HG03354 (cell line): Measurements from ENCODE around the gene CHKA.

Experiments used
- ATAC-seq: cut with Tn5 transposase; IDR thresholded peaks from one replicate; pipeline ENCODE4 v1.9.1; 2021; ENCODE audit warnings: mild to moderate bottlenecking; ENCODE audit not compliant: unreplicated experiment, poor library complexity, severe bottlenecking

The CHKA gene

DNA sequence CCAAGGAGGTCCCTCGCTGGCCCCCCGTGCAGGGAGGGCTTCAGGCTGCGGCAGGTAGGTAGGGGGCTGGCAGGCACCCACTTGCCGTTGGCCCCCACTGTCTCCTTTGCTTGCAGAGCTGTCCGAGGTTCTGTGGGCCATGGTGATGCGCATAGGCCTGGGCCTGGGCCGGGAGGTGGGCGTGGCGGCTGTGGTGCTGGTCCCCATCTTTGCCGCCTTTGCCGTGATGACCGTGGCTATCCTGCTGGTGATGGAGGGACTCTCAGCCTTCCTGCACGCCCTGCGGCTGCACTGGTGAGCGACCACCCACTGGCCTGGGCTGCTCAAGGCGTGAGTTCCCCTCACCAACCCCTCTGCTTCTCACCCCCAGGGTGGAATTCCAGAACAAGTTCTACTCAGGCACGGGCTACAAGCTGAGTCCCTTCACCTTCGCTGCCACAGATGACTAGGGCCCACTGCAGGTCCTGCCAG, 70.8 kb downstream of the CHKA start:
- ATAC-seq, result no peak

GRCh38 chr11:68049509-68050370, 71.4 kb downstream of the CHKA start:
- ATAC-seq, result no peak

- ATAC-seq, result no peak
Measured at GRCh38 chr11:68048681-68049508, 72.3 kb downstream of the CHKA start.

DNA sequence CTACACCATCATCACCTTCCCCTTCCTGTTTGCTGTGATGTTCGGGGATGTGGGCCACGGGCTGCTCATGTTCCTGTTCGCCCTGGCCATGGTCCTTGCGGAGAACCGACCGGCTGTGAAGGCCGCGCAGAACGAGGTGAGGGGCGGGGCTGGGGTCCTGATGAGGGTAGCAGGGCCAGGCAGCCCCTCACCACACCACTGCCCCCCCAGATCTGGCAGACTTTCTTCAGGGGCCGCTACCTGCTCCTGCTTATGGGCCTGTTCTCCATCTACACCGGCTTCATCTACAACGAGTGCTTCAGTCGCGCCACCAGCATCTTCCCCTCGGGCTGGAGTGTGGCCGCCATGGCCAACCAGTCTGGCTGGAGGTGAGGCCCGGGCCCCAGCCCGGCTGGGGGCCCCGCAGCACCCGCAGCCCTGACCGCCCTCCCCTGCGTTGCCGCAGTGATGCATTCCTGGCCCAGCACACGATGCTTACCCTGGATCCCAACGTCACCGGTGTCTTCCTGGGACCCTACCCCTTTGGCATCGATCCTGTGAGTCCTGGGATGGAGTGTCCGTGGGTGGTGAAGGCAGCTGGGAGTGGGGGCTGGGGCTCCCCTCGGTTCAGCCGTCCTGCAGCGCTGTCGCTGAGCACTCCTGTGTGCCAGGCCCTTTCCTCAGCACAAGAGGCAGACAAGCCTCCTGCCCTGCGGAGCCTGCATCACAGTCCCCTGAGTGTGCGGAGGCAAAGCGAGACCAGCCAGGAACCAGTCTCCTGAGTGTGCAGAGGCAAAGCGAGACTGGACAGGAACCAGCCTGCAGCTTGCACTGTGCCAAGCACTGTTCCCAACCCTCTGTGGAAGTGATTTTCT, 73.5 kb downstream of the CHKA start:
- ATAC-seq, result no peak

DNA sequence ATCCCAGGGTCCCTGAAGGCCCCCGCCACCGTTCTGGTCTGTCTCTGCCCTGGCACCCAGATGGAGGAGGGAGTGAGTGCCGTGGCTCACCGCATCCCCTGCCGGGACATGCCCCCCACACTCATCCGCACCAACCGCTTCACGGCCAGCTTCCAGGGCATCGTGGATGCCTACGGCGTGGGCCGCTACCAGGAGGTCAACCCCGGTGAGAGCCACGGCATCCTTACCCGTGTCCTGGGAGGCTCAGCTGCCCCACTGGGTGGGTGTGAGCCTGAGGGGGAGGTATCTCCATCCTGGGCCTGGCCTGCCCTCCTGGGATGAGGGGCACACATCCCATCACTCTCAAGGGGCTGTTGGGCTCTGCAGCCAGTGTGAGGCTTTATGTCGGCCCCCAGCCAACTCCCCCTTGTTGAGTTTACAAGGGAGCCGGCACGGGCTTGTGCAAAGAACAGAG, 76.3 kb downstream of the CHKA start:
- no peak for ATAC-seq

- ATAC-seq, result no peak
Measured at GRCh38 chr11:68044145-68044813, 76.9 kb downstream of the CHKA start.

DNA sequence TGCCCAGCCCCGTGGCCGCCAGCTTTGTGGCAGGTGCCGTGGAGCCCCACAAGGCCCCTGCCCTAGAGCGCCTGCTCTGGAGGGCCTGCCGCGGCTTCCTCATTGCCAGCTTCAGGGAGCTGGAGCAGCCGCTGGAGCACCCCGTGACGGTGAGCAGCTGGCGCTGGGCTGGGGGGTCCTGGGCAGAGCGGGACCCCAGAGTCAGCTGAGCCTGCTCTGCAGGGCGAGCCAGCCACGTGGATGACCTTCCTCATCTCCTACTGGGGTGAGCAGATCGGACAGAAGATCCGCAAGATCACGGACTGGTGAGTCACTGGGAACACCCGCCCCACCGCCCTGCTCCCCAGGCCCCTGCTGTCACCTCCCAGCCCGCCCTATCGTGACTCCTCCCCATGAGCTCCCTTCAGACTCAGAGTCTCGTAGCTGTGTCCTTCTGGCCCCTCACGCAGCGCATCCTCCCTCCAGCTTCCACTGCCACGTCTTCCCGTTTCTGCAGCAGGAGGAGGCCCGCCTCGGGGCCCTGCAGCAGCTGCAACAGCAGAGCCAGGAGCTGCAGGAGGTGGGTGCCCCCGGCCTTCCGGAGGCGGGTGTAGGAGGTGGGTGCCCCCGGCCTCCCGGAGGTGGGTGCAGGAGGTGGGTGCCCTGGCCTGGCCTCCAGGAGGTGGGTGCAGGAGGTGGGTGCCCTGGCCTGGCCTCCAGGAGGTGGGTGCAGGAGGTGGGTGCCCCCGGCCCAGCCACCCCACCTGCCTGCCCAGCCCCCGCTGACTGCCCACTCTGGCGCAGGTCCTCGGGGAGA, 77.6 kb downstream of the CHKA start:
- no peak for ATAC-seq

GRCh38 chr11:68043029-68043348, 78.2 kb downstream of the CHKA start:
- no peak for ATAC-seq

DNA sequence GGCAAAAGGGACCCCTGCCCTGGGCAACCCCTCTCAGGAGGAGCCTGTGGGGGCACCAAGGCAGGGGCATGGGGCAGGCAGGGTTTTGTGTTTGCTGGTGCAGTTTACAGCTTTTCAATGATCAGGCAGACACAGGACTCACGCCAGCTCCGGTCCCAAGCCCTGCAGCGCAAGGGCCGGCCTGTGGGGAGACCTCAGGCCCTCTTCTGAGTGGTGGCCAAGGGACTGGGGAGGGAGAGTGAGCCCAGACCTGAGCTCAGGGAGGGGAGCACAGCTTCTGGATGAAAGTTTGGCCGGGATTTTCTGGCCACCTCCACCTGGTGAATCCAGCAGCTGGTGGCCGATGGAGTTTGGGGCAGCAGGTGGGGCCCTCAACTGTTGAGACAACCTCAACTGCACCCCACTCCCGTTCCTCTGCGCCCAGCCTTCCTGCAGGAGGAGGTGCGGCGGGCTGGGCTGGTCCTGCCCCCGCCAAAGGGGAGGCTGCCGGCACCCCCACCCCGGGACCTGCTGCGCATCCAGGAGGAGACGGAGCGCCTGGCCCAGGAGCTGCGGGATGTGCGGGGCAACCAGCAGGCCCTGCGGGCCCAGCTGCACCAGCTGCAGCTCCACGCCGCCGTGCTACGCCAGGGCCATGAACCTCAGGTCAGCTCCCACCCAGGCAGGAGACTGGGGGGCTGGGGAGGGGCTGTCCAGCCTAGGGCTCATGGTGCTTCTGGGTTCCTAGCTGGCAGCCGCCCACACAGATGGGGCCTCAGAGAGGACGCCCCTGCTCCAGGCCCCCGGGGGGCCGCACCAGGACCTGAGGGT, 78.8 kb downstream of the CHKA start:
- ATAC-seq, result no peak

GRCh38 chr11:68041617-68042218, 79.5 kb downstream of the CHKA start:
- ATAC-seq, result no peak

DNA sequence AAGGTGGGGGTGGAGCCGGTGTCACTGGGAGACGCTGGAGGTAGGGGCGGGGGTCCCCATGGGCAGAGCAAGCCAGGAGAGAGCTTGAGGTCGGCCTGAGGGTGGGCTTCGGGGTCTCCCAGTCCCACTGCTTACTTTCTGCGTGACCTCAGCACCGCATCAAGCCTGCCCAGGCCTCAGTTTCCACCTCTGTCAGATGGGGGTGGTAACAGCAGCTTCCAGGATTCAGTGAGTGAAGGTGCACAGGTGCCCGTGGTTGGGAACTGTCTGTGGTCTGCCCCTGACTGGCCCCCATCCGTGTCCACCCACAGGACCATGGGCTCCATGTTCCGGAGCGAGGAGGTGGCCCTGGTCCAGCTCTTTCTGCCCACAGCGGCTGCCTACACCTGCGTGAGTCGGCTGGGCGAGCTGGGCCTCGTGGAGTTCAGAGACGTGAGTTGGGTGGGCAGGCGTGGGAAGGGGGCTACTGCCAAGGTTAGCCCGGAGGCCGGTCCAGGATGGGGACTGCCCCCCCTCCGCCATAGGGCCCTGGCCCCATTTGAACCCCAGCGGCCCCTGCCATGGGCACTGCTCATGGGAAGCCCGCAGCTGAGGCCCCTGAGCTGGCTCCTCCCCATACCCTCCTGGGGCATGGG, 80.1 kb downstream of the CHKA start:
- no peak for ATAC-seq

DNA sequence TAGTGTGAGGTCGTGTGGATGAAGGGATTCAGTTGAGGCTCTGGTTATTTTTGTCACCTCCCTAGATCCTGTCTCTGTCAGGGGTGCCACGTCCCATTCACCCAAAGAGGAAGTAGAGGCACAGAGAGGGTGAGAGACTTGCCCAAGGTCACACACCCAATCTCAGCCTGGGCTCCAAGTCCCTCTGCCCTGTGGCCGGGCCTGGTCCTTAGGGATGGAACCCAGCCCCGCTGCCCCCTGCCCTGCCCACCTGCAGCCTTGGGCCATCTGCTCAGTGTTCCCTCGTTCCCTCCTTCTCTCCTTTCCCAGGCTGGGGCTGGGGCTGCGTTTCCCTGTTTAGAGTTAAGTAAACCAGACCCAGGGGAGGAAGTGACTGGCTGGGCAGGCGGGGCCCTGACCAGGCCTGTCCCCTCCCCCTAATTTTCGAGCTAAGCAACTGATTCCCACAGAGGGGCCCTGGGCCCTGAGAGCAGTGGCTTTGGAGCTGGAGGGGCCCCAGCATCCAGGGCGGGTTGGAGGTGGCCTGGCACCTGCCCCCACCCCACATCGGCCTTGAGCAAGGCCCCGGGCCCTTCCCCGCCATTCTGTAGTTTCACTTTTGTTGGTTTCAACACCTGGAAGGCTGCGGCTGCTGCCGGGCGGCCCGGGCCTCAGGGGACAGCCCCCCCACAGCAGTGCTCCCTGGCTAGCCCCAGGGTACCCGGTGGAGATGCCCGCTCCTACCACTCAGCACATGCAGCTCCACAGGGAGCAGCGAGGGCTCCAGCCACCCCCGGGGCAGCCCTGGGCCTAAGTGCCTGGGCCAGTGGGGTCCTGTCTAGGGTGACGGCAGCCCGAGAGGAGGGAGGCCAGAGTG, 80.9 kb downstream of the CHKA start:
- ATAC-seq, result peak; percentile 63

GRCh38 chr11:68039526-68040086, 81.6 kb downstream of the CHKA start:
- no peak for ATAC-seq

DNA sequence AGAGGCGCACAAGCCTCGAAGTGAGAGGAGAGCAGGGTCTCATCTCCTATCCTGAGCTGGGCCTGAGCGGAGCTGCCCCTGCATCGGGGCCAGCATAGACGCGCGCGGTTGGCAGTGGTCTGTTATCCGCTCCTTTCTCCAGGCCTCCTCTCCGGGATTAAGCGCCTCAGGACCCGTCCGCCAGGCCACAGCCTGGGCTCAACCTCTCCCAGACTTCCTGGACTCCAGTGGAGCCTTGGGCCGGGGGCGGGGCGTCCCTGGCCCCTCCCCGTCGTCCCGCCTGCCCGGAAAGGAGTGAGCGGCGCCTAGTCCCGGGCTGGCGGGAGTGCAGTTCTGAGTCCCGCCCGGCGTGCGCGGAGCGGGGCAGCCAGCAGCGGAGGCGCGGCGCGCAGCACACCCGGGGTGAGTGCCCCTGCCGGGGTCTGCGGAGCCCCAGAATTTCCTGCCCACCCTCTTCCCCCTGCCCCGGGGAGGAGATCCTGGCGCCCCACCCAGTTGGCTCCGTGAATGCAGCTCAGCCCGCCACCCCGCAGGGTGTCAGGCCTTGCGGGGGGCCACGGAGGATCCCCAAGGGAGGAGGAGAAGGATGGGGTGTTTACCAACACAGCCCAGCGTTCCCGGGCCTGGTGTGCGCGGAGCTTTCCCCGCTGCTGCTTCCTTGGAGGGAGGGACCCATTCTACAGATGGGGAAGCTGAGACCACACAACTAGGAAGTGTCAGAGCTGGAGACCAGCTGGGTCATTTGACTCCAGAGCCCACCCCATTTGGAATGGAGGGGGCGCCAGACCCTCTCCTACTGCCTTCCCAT, 82.3 kb downstream of the CHKA start, which contains the start of gene TCIRG1:
Gene TCIRG1 (plus strand): TSS at position 308 of the 808 bp plus-strand sequence. CDS start 2,247 bp downstream, outside the sequence.
- no peak for ATAC-seq

DNA sequence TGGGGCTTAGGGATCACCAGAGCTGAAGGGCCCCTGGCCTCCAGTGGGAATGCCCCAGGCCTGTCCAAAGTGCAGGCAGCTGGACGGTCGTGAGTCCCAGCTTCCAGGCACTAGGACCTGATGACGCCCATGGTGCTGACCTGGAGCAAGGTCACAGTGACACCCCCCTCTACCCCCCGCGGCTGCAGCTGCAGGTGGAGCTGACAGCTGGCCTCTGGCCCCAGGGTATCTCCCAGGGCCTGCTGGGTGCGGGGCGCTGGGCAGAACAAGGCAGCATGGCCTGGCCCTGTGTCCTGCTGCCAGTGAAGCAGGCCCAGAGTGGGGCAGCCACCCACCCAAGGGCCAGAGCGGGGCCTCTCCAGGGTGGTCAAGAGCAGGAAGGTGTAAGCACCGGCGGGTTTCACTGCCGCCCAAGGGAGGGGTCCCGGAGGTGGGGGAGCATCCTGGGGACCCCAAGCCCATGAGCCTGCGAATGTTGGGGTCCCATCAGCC, 82.9 kb downstream of the CHKA start:
- no peak for ATAC-seq
